Spinal cord (tissue), 10 donors: Measurements from ENCODE around the gene RNF14. TPM values are rescaled to one million over a fixed set of nuclear protein-coding genes. Genes with fewer than 3 reads are reported as not detected.
"Not testable (repeated sequence)": the region's sequence is repeated elsewhere in the genome, so short reads cannot be mapped to it uniquely, and the experiment has no call there.

Experiments used
- DNase-seq, 6 donors: peaks; one replicate each; pipeline versions ENCODE4 v3.0.0 to v3.0.0-alpha.2; 2013 to 2015; ENCODE audit warnings: low spot score in 6 of 6, low read depth in 4 of 6
- H3K27ac ChIP-seq: one replicate; pipeline ENCODE4 v1.5.1; 2013; ENCODE audit warnings: low read depth, low read length, control low read depth
- H3K27me3 ChIP-seq: one replicate; pipeline ENCODE4 v1.6.1; 2013; ENCODE audit warnings: low read length; ENCODE audit not compliant: control insufficient read depth, insufficient read depth
- H3K36me3 ChIP-seq: one replicate; pipeline ENCODE4 v1.6.1; 2013; ENCODE audit warnings: low read length; ENCODE audit not compliant: control insufficient read depth, insufficient read depth
- H3K4me1 ChIP-seq: one replicate; pipeline ENCODE4 v1.6.1; 2013; ENCODE audit warnings: low read length; ENCODE audit not compliant: control insufficient read depth, insufficient read depth
- H3K4me3 ChIP-seq: one replicate; pipeline ENCODE4 v1.5.1; 2013; ENCODE audit warnings: low read depth, low read length, control low read depth
- H3K9me3 ChIP-seq: one replicate; pipeline ENCODE4 v1.6.1; 2013; ENCODE audit warnings: low read length; ENCODE audit not compliant: control insufficient read depth, insufficient read depth
- WGBS: methylation state at CpG from one replicate; pipeline ENCODE4 v1.1.5; 2013; ENCODE audit warnings: missing lambda C conversion rate; ENCODE audit not compliant: insufficient coverage; 5-methylcytosine and 5-hydroxymethylcytosine counted together
- long read RNA-seq, 4 donors: transcript quantifications; one replicate each; lab custom pipeline, GENCODE V29; 2026
- polyA plus RNA-seq, 2 donors: library from polyadenylated mRNA; unstranded; fragments of 120-200 nt; gene quantifications; one replicate each; pipeline ENCODE4 v1.2.1, GENCODE V29; 2013; ENCODE audit not compliant: insufficient read length in 2 of 2
- total RNA-seq, 2 donors: library from RNA; depleted of rRNA in 1 of 2; stranded (reverse); fragments of 120-200 nt in 1 of 2; fragments of >200 nt in 1 of 2; gene quantifications; one replicate each; pipeline versions ENCODE4 v1.2.3 to v1.2.4, GENCODE V29; 2013 to 2014
- donor health status: healthy.

Gene RNF14, protein sequence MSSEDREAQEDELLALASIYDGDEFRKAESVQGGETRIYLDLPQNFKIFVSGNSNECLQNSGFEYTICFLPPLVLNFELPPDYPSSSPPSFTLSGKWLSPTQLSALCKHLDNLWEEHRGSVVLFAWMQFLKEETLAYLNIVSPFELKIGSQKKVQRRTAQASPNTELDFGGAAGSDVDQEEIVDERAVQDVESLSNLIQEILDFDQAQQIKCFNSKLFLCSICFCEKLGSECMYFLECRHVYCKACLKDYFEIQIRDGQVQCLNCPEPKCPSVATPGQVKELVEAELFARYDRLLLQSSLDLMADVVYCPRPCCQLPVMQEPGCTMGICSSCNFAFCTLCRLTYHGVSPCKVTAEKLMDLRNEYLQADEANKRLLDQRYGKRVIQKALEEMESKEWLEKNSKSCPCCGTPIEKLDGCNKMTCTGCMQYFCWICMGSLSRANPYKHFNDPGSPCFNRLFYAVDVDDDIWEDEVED
- total RNA-seq (10 to 100 TPM; 80.1 to 96.9 TPM), polyA plus RNA-seq (10 to 100 TPM; 57.4 to 67.7 TPM)
- long read RNA-seq, donor 1, full-length matches to known transcripts = 8 of 25 reads
- long read RNA-seq, donor 1, partial matches to known transcripts = 17 of 25 reads
- long read RNA-seq, donor 1, other reads (novel, unspliced or antisense) = 0 of 25 reads
- long read RNA-seq, donor 2, partial matches to known transcripts = 0 of 1 reads
- long read RNA-seq, donor 2, other reads (novel, unspliced or antisense) = 0 of 1 reads
- long read RNA-seq, donor 3, full-length matches to known transcripts = 4 of 4 reads
- long read RNA-seq, donor 3, partial matches to known transcripts = 0 of 4 reads
- long read RNA-seq, donor 3, other reads (novel, unspliced or antisense) = 0 of 4 reads
- long read RNA-seq, donor 4, full-length matches to known transcripts = 4 of 12 reads
- long read RNA-seq, donor 4, partial matches to known transcripts = 8 of 12 reads
- long read RNA-seq, donor 4, other reads (novel, unspliced or antisense) = 0 of 12 reads

DNA sequence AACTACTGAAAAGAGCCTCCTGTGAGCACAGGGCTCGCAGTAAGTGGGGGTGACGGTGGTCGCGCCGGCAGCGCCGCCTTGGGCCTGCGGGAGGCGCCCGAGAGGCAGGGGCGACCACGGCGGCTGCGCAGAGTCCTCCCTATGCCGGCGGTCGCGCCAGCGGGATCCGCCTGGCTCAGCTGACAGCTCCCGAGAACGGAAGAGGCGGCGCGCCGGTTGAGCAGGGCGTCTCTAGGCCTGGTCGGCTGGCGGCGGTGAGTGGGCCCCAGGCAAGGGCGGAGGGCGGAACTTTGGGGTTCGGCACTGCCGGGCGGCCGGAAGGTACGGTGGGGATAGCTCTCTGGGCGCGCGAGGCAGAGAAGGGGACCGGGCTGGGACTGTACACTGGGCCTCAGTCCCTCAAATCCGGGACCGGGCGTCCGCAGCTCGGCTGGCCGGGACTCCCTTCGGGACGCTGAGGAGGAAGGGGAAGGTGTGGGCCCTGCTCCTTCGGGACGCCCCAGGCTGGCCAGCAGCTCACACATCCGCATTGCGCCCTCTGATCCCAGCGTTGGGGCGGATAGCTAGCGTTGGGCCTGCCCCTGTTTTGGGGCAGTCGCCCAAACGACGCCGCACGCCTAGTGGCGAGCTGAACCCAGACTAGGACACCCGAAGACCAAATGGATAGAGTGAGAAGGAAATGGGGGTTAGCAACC is at the start of gene RNF14:
TSS of gene RNF14 (plus strand) at position 192 of the 695 bp plus-strand sequence. CDS start 4,484 bp downstream, outside the sequence.
- DNase-seq = peak; percentile 68 to 97 (median 86)
- Histone ChIP-seq H3K9me3 (no peaks in the 10 kb centered on the region), H3K27me3 (no peaks in the 10 kb centered on the region), H3K4me3 (peak within 1 kb of the TSS; percentile 96), H3K36me3 (peaks cover 13% of the 10 kb centered on the region), H3K4me1 (peaks cover 4% of the 10 kb centered on the region), H3K27ac (peak within 1 kb of the TSS; percentile 97)
- under 1% methylated on average over 63 of the region's 63 CpGs for WGBS

DNA sequence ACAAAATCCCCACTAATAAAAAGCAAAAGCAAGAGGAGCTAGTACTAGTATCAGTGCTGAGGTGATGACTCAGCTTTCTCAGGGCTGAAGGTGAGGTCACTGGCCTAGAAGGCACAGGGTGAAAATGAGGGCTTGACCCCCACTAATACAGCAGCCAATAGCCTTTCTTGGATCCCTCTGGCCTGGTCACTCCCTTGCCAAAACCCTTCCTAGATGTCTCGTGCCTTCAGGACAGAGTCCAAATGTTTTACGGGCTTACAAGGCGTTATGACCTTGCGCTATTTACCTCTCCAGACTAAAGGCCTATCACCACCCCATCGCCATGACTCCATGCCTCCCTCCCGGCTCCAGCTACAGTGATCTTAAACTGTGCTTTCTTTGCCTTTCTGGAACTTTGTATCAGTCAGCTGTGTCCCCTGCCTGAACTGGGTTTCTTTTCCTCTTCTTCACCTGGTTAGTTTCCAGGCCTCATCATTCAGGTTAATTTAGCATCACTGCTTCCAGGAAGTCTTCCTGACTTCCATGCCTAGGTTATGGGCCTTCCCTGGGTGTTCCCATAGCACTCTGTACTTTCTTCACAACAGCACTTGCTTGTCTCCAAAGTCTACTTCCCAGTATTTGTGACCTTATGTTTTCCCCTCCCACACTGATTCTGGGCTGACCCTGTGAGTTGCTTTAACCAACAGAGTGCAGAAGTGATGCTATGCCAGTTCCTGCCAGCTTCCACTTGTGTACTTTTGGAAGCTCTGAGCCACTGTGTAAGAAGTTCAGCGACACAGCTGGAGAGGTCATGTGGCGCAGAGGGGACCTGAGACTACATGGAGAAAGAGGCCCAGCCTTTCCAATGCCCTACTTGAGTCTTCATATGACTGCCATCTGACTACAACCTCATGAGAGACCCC is 49.4 kb upstream of the RNF14 start:
- Histone ChIP-seq H3K4me3 (no peak overlapping the region), H3K27me3 (no peaks in the 10 kb centered on the region), H3K36me3 (peaks cover 2% of the 10 kb centered on the region), H3K4me1 (peaks cover 14% of the 10 kb centered on the region), H3K9me3 (no peaks in the 10 kb centered on the region), H3K27ac (no peak overlapping the region)
- 76% methylated on average over 6 of the region's 8 CpGs for WGBS
- no peak for DNase-seq

DNA sequence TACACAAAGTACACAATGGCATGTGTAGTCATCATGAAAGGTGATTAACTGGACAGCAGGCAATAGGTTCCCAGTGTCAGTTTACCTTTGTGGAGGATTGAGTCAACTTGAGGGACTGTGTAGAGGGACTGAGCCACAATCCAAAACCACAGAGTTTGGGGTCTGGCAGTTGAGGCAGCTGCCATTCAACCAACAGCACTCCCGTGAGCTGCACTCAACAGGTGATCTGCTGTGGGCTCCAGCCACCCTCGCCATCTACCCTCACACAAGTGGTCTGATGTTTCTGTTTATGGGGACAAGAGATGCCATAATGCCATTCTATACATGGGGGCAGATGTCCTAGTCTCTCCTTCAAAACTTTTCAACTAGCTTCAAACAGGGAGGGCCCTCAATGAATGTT is 48.1 kb upstream of the RNF14 start:
- no peak for DNase-seq
- H3K27me3 ChIP-seq = no peaks in the 10 kb centered on the region
- peaks cover 16% of the 10 kb centered on the region for H3K4me1 ChIP-seq
- WGBS = 75% methylated on average over 1 of the region's 2 CpGs
- H3K9me3 ChIP-seq = no peaks in the 10 kb centered on the region
- H3K4me3 ChIP-seq = no peak overlapping the region
- H3K27ac ChIP-seq = no peak overlapping the region
- H3K36me3 ChIP-seq = peaks cover 5% of the 10 kb centered on the region

- not testable (repeated sequence) for H3K9me3 ChIP-seq, DNase-seq, H3K27me3 ChIP-seq
- H3K4me1 ChIP-seq = peaks cover 16% of the 10 kb centered on the region
- WGBS = 39% methylated on average over 15 of the region's 28 CpGs
- peak overlapping the region; percentile 98 for H3K27ac ChIP-seq
- H3K4me3 ChIP-seq = peak overlapping the region; percentile 75
- peaks cover 25% of the 10 kb centered on the region for H3K36me3 ChIP-seq
Observed at GRCh38 chr5:141922827-141923447, 46.0 kb upstream of the RNF14 start.

DNA sequence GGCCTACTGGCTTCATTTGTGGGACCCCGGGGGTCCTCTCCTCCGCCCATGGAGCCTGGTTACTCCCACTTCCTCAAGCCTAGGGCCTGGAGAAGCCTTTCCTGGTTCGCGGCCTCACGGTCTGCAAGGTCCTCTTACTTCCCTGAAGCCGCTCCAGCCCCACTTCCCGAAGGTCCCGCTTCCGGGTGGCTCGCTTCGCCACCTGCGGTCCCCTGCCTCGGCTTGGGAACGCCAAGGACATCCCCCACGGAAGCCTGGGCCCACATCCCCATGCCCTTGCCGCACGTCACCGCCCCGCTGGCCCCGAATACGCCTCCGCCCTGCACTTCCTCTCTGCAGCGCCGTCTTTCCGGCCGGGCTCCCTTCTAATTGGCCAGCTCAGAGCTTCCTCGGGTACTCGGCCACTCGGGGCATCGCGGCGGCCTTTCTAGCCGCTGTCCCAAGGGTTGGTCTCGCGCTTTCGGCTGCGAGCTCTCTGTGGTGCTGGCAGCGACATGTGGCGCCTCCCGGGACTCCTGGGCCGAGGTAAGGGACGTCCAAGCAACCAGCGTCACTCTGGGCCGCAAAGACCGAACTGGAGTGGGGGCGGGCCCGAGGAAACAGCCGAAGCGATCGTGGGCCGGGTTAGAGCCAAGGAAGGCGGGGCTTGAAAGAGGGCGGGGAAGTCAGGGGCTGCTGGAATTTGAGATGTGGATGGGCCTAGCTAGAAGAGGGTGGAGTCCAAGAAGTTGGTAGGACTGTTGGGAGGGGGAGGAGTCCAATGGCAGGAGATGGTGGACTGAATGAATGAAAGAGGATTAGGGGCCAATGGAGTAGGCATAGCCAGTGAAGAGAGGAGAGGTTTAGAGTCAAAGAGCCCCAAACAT is 45.2 kb upstream of the RNF14 start, which contains the start of gene DELE1:
TSS of gene DELE1 (plus strand) at position 424 of the 866 bp plus-strand sequence. CDS start at position 495, 71 bp downstream.
- H3K4me3 ChIP-seq = peak within 1 kb of the TSS; percentile 75
- DNase-seq = peak; percentile 83 to 97 (median 88)
- no peaks in the 10 kb centered on the region for H3K27me3 ChIP-seq
- no peaks in the 10 kb centered on the region for H3K9me3 ChIP-seq
- peak within 1 kb of the TSS; percentile 98 for H3K27ac ChIP-seq
- peaks cover 29% of the 10 kb centered on the region for H3K36me3 ChIP-seq
- 0% methylated on average over 53 of the region's 53 CpGs for WGBS
- peaks cover 16% of the 10 kb centered on the region for H3K4me1 ChIP-seq

- Histone ChIP-seq H3K27me3 (no peaks in the 10 kb centered on the region), H3K27ac (no peak overlapping the region), H3K4me1 (peaks cover 16% of the 10 kb centered on the region), H3K9me3 (no peaks in the 10 kb centered on the region), H3K36me3 (peaks cover 48% of the 10 kb centered on the region), H3K4me3 (no peak overlapping the region)
- WGBS = no CpG with 5 or more reads among the region's 2 CpGs
- DNase-seq = no peak
Observed at GRCh38 chr5:141926434-141926833, 42.5 kb upstream of the RNF14 start.

DNA sequence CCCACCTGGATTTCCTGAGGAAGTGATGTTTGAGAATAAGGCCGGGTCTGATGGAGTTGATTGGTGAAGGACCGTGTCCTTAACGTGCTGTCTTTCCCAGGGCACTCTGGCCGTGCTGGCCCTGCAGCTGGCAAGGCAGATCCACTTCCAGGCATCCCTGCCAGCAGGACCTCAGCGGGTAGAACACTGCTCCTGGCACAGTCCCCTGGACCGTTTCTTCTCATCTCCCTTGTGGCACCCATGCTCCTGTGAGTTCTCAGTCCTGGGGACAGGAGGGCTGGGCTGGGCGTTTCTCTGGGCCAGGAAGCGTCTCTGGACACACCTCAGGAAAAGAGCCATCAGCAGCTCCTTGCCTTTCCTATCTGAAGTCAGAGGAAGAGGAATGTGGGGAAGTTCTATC is 40.9 kb upstream of the RNF14 start:
- Histone ChIP-seq H3K4me3 (no peak overlapping the region), H3K27me3 (no peaks in the 10 kb centered on the region), H3K9me3 (no peaks in the 10 kb centered on the region), H3K36me3 (peaks cover 55% of the 10 kb centered on the region), H3K4me1 (peaks cover 10% of the 10 kb centered on the region), H3K27ac (no peak overlapping the region)
- WGBS = 96% methylated on average over 7 of the region's 8 CpGs
- no peak for DNase-seq
